IgD-negative memory B cell (primary cell): ENCODE data around the gene FAAP100. TPM values are rescaled to one million over a fixed set of nuclear protein-coding genes. Genes with fewer than 3 reads are reported as not detected.

Source experiments
- H3K27ac Mint-ChIP-seq, 3 donors: one replicate each; pipeline ENCODE4 v1.8.0; 2020 to 2022; ENCODE audit warnings: mild to moderate bottlenecking in 3 of 3, mixed read lengths in 3 of 3, moderate library complexity in 1 of 3
- H3K27me3 Mint-ChIP-seq: one replicate; pipeline ENCODE4 v1.8.0; 2021; ENCODE audit warnings: mixed read lengths
- H3K36me3 Mint-ChIP-seq: one replicate; pipeline ENCODE4 v1.8.0; 2020; ENCODE audit warnings: mild to moderate bottlenecking, mixed read lengths
- H3K4me1 Mint-ChIP-seq, 3 donors: one replicate each; pipeline ENCODE4 v1.8.0; 2020 to 2022; ENCODE audit warnings: mixed read lengths in 3 of 3, mild to moderate bottlenecking in 1 of 3
- H3K4me3 Mint-ChIP-seq, 4 donors: one replicate each; pipeline ENCODE4 v1.8.0; 2020 to 2022; ENCODE audit warnings: mild to moderate bottlenecking in 4 of 4, mixed read lengths in 4 of 4, moderate library complexity in 3 of 4
- H3K9me3 Mint-ChIP-seq, 3 donors: one replicate each; pipeline ENCODE4 v1.8.0; 2020 to 2021; ENCODE audit warnings: mixed read lengths in 3 of 3, mild to moderate bottlenecking in 1 of 3
- polyA plus RNA-seq: library from polyadenylated mRNA; unstranded; fragments of 300-500 nt; fragmentation: Illumina TruSeq; gene quantifications from one replicate; pipeline ENCODE4 v1.2.3, GENCODE V29; 2021

Gene FAAP100
- polyA plus RNA-seq, 1 donor from 2014 or later: 25.6 TPM

DNA sequence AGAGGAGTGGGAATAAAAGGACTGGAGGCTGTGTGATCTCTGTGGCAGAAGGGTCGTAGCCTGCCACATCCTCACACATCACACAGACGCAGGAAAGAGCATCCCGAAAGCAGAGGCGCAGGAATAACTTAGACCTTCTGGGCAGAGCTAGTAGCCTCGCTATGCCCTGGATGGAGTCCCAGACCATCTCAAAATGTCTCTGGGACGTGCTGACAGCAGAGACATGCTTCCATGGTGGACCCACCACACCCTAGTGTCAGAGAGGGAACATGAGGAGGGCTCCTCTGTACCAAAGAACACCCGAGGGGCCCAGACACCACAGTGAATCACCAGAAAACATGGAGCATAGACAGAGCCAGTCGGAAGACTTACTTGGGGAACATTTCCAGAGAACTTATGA is 29.6 kb upstream of the FAAP100 start:
- Mint-ChIP-seq H3K36me3 (peaks cover 10% of the 10 kb centered on the region), H3K9me3 (no peaks in the 10 kb centered on the region), H3K4me1 (peaks cover 0 to 5% (median 0%) of the 10 kb centered on the region in 3 donors), H3K27me3 (no peaks in the 10 kb centered on the region), H3K4me3 (no peak overlapping the region), H3K27ac (no peak overlapping the region)

DNA sequence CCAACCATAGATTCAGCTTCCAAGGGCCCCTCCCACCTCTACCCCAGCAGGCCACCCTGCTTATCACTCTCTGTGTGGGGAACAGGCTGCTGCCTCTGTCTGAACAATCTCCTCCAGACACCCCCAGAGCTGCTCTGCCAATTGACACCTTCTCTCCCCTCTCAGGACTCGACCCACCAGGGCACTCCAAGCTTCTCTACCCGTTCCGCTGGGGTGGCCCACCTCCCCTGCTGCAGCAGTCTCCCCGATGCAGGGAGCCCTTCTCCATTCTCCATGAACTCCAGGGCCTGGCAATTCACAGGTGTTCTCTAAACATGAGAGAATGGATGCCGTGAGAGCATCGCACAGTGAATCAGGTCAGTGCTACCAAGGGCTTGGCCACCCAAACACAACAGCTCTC is 28.3 kb upstream of the FAAP100 start:
- Mint-ChIP-seq H3K27me3 (no peaks in the 10 kb centered on the region), H3K4me1 (peaks cover 0 to 5% (median 3%) of the 10 kb centered on the region in 3 donors), H3K27ac (peak overlapping the region in 1 of 3 donors; percentile 53), H3K9me3 (no peaks in the 10 kb centered on the region), H3K36me3 (peaks cover 7% of the 10 kb centered on the region), H3K4me3 (no peak overlapping the region)

DNA sequence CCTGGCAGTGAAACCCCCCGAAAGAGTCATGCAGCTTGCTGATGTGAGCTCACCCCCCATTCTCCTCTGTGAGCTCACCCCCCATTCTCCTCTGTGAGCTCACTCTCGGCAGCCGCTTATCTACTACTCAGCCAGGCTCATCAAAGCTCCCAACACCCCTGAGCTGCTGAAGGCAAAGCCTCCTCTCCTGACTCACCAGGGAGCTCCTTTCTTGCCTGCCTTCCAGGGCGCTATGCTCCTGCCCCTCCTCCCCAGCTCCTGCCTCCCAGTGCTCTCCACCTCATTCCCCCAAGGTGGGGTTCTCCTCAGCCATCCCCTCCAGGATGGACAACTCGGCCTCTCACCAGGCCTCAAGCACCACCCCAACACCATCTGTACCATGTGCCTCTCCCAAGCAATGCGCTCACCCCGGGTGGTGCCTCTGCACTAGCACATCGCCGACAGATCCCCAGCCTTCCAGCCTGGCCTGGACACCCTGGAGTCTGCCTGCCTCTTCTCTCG is 27.7 kb upstream of the FAAP100 start:
- Mint-ChIP-seq H3K9me3 (no peaks in the 10 kb centered on the region), H3K27ac (peak overlapping the region in 1 of 3 donors; percentile 64), H3K36me3 (peaks cover 7% of the 10 kb centered on the region), H3K4me1 (peaks cover 0 to 5% (median 3%) of the 10 kb centered on the region in 3 donors), H3K27me3 (no peaks in the 10 kb centered on the region), H3K4me3 (no peak overlapping the region)

DNA sequence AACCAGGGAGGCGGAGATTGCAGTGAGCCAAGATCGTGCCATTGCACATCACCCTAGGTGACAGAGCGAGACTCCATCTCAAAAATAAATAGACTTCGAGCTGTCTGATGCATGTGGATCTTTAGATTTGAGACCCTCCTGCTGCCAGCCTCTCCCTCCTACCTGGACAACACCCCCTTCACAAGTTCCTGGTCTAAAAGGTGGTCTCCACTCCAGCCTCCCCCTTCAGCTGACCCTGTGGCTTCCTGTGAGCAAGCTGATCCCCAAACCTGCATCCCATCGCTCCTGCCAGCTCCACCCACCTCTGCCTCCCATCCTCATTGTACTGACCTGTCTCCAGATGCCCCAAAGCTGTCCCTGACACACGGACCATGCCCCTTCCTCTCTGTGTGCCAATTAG is 27.1 kb upstream of the FAAP100 start:
- Mint-ChIP-seq H3K4me3 (no peak overlapping the region), H3K27ac (peak overlapping the region in 1 of 3 donors; percentile 64), H3K36me3 (peaks cover 7% of the 10 kb centered on the region)

DNA sequence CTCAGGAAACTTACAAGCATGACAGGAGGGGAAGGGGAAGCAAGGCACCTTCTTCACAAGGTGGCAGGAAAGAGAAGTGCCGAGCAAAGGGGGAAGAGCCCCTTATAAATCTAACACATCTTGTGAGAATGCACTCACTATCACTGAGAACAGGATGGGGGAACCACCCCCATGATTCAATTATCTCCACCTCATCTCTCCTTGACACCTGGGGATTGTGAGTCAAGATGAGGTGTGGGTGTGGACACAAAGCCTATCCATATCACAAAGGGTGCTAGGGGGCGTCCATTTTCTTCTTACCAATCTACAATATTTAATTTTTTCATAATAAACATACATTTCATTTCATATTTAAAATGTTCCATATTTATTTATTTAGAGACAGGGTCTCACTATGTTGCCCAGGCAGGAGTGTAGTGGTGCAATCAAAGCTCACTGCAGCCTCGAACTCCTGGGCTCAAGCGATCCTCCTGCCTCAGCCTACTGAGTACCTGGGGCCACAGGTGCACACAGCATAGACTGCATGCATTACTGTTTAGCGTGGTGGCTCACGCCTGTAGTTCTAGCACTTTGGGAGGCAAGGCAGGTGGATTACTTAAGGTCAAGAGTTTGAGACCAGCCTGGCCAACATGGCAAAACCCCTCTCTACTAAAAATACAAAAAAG is 26.5 kb upstream of the FAAP100 start:
- Mint-ChIP-seq H3K36me3 (peaks cover 5% of the 10 kb centered on the region), H3K9me3 (no peaks in the 10 kb centered on the region), H3K4me3 (no peak overlapping the region), H3K27ac (no peak overlapping the region), H3K4me1 (peaks cover 0 to 5% (median 3%) of the 10 kb centered on the region in 3 donors), H3K27me3 (no peaks in the 10 kb centered on the region)

More for the DNA sequence above, 27.1 kb upstream of the FAAP100 start:
- Mint-ChIP-seq H3K9me3 (no peaks in the 10 kb centered on the region), H3K27me3 (no peaks in the 10 kb centered on the region), H3K4me1 (peaks cover 0 to 5% (median 3%) of the 10 kb centered on the region in 3 donors)

DNA sequence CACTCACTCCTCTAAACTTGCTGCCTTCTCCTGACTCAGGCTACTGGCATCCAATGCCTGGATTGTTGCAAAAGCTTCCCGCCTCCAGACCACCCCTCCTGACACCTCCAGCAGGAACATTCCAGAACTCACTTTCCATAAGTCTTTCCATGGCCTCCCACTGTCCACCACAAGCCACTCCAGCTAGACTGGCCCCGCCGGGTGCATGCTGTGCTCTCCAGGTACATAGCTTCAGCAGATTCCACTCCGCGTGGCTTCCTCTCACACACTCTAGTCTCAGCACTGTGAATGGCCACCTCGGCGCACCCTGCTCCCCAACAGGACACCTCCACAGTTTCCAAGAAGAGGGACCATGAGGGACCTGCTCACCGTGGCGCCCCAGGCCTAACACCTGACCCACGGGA is 25.9 kb upstream of the FAAP100 start:
- H3K27me3 Mint-ChIP-seq: no peaks in the 10 kb centered on the region
- H3K9me3 Mint-ChIP-seq: no peaks in the 10 kb centered on the region
- peak overlapping the region in 1 of 3 donors; percentile 76 for H3K27ac Mint-ChIP-seq
- peaks cover 2% of the 10 kb centered on the region for H3K36me3 Mint-ChIP-seq
- H3K4me1 Mint-ChIP-seq: peaks cover 0 to 5% (median 3%) of the 10 kb centered on the region in 3 donors
- peak overlapping the region in 1 of 4 donors; percentile 65 for H3K4me3 Mint-ChIP-seq

DNA sequence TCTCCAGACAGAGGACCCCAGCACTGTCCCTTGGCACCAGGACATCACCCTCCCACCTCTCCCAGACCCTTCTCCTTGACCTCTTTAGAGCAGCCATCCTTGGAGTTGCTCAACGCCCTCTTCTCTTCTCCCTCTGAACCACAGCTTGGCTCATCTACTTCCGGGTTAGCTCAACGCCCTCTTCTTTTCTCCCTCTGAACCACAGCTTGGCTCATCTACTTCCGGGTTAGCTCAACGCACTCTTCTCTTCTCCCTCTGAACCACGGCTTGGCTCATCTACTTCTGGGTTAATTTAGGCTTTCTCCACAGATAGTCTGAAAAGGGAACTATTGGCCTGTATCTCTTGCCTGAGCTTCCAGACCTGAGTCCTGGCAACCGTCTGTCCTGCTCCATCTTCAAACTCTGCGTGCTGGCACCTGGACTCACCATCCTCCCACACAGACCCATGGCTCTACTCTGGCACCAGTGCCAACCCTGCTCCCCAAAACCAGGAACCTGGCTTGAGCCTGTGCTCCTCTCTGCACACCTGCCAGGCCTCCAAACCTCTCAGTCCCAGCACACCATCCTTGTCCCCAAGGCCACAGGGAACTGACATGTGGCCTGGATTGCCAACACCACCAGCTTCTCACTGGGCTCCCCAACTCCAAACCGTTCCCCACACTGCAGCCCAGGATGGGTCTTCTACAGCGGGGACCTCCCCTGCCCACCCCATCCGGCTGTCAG is 25.3 kb upstream of the FAAP100 start:
- Mint-ChIP-seq H3K4me3 (peak overlapping the region in 1 of 4 donors; percentile 65), H3K9me3 (no peaks in the 10 kb centered on the region), H3K4me1 (peaks cover 0 to 5% (median 3%) of the 10 kb centered on the region in 3 donors), H3K27ac (peak overlapping the region in 1 of 3 donors; percentile 76), H3K36me3 (peaks cover 2% of the 10 kb centered on the region), H3K27me3 (no peaks in the 10 kb centered on the region)

DNA sequence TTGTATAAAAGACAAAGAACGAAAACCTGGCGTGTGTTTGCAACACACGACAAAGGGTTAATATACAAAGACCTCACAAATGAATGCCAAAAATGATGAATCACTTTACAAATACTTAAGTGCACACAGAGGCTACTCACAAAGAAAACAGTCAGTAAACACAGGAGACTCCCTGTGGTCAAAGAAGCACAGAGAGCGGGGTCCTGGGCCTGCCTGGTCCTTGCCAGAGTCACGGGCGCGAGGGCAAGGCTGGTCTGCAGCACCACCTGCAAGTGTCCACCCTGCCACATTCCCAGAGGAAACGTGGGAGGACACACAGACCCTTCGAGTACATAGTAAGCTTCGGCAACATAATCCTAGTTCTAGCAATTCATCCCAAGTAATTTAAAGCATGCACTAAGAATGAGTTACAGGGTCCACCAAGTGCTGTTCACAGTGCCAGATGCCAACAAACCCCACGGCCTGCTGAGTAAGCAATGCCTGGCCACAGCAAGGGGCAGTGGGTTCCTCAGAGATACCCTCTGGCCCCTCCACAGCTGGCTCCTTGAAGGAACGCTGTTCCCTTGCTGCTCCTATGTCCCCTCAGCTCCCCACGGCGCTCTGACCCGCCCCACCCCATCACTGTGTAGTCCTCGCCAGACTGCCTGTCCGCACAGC is 24.6 kb upstream of the FAAP100 start:
- no peaks in the 10 kb centered on the region for H3K9me3 Mint-ChIP-seq

DNA sequence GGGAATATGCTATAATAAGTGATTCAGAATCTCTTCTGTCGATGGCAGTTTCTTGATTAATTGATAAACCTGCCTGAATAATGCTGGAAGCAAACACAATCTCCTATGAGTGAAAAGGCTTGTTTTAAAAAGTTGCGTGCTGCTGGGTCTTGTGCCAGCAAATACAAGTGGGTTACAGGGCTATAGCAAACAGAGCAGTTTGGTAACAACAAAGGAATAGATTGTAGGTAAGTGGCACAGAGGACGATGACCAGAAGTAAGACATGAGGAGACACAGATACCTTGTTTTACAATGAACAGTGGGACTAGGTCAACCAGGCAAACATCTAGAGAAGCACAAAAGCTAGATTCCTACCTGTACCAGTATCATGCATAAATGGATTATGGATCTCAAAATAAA is 23.7 kb upstream of the FAAP100 start:
- H3K4me1 Mint-ChIP-seq: peaks cover 0 to 5% (median 3%) of the 10 kb centered on the region in 3 donors
- no peak overlapping the region for H3K4me3 Mint-ChIP-seq
- no peaks in the 10 kb centered on the region for H3K27me3 Mint-ChIP-seq
- no peaks in the 10 kb centered on the region for H3K9me3 Mint-ChIP-seq
- H3K27ac Mint-ChIP-seq: no peak overlapping the region
- H3K36me3 Mint-ChIP-seq: peaks cover 2% of the 10 kb centered on the region

More for the DNA sequence above, 24.6 kb upstream of the FAAP100 start:
- no peaks in the 10 kb centered on the region for H3K27me3 Mint-ChIP-seq
- H3K36me3 Mint-ChIP-seq: peaks cover 2% of the 10 kb centered on the region
- no peak overlapping the region for H3K27ac Mint-ChIP-seq
- no peak overlapping the region for H3K4me3 Mint-ChIP-seq
- H3K4me1 Mint-ChIP-seq: peaks cover 0 to 5% (median 3%) of the 10 kb centered on the region in 3 donors

DNA sequence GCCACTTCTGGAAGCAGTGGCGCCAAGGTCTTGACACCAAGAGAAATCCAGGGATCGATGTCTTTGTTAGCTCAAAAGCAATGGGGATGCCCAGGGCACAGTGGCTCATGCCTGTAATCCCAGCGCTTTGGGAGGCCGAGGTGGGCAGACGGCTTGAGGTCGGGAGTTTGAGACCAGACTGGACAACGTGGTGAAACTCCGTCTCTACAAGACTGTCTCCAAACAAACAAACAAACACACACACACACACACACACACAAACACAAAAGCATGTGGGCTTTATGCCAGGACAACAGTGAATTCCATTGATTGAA is 22.4 kb upstream of the FAAP100 start:
- H3K27ac Mint-ChIP-seq: peak overlapping the region in 1 of 3 donors; percentile 47
- H3K27me3 Mint-ChIP-seq: no peaks in the 10 kb centered on the region
- peaks cover 2% of the 10 kb centered on the region for H3K36me3 Mint-ChIP-seq
- H3K4me3 Mint-ChIP-seq: no peak overlapping the region
- peaks cover 0 to 5% (median 3%) of the 10 kb centered on the region in 3 donors for H3K4me1 Mint-ChIP-seq
- H3K9me3 Mint-ChIP-seq: no peaks in the 10 kb centered on the region

DNA sequence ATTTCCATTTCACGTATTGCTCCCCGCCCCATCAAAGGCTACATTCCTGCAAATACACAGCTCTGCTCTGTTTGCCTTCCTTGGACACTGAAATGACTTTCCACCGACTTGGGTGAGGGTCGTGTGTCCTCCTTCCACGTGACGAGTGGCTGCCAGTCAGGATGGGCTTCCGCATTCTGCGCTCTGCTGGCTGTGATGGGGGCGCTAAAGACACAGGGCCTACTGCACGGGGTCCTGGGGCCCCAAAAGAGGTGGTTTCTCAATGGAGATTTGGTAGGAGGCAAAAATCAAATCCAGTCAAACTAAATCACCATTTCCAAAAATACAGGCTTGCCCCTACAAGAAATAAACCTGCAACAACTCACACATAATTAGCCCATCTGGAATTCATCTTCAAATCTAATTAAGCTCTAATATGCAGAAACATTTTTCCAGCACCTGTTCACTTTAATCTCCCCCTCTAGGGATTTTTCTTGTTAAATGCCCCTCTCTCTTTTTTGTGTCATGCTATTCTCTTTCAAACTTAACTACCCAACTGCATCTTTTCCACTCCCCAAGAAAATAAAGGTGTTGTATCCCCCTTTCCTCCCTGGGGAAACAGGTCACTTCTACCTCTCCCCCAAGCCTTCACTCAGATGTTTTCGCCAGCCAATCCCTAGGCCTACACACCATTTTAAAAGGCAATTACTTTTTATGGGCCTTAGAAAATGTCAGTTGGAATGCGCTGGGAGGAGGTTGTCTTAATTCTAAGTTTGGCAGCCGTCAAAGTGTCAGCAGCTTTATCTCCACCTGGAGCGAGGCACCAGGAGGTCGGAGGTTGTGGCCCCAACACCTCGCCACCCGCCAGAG is 21.9 kb upstream of the FAAP100 start:
- Mint-ChIP-seq H3K9me3 (no peaks in the 10 kb centered on the region), H3K27ac (peak overlapping the region in 1 of 3 donors; percentile 47), H3K36me3 (no peaks in the 10 kb centered on the region), H3K27me3 (no peaks in the 10 kb centered on the region), H3K4me1 (peaks cover 0 to 5% (median 3%) of the 10 kb centered on the region in 3 donors), H3K4me3 (no peak overlapping the region)

DNA sequence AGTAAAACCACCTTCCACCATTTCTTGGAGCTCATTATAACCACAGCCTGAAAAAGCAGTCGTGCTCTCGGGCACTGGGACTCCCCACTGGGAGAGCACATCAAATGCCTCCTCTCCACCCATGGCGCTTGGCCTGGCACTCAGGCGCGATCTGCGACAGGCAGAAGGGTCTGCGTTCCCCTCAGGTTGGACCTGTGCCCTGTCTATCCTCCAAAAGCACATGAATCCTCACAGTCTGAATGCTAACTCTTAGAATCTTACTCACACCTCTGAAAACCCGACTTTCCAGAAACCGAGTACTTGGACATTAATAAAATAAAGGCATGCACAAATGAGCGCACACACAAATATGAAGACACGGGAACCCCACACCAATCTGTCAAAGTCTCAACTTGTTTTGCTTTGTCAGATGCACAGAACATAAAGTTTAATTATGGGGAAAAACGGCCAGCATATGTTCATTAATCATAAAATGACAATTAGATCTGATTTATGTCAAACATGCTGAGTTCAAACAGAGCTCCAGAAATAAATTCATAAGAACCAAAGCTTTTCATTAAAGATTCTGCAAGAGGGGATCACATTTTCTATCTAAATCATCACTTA is 20.5 kb upstream of the FAAP100 start:
- Mint-ChIP-seq H3K36me3 (no peaks in the 10 kb centered on the region), H3K9me3 (no peaks in the 10 kb centered on the region), H3K27me3 (no peaks in the 10 kb centered on the region), H3K27ac (no peak overlapping the region), H3K4me3 (no peak overlapping the region), H3K4me1 (peaks cover 0 to 5% (median 2%) of the 10 kb centered on the region in 3 donors)

DNA sequence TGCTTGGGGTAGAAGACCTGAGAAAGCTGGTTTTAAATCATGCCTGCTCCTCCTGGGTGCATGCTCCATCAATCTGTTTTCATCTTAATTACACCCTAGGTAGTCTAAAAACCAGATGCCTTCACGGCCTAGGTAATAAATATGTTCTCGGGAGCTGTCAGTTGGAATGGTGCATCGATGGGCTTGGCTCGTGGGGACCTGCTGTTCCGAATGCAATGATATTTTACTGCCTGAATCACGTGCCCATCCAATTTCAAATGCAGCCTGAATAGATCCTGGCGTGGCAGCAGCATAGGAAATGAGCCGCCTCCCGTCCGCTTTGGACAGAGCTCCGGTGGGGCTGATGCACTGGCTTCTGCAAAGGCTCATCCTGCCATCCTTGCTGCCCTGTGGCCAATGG is 18.8 kb upstream of the FAAP100 start:
- Mint-ChIP-seq H3K4me3 (no peak overlapping the region), H3K4me1 (peaks cover 0 to 5% (median 0%) of the 10 kb centered on the region in 3 donors), H3K27ac (no peak overlapping the region), H3K36me3 (no peaks in the 10 kb centered on the region), H3K9me3 (no peaks in the 10 kb centered on the region), H3K27me3 (no peaks in the 10 kb centered on the region)

DNA sequence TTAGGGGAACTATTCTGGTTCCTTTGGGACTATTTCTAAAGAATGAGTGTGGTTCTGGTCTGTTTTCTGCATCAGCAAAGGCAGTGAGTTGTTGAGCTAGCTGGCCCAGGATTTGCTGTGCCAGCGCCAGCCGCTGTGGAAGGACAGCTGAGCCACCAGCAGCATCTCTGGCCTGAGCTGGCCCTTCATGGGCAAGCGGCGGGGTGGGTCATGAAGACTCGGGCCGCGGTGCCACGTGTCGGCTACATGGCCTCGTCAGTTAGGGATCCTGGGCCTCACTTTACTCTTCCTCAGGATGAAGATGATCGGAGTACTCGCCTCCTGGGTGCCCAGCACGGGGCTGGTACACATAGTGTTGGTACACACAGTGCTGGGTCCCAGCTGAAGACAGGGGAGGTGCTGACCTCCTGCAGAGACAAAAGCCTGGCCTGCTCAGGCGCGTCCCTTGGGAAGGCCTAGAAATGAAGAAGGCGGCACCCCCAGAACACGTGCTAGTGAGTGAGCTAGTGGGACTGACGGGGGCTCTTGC is 17.9 kb upstream of the FAAP100 start:
- Mint-ChIP-seq H3K9me3 (no peaks in the 10 kb centered on the region), H3K27ac (no peak overlapping the region), H3K27me3 (no peaks in the 10 kb centered on the region), H3K4me3 (no peak overlapping the region), H3K4me1 (peaks cover 0 to 4% (median 0%) of the 10 kb centered on the region in 3 donors), H3K36me3 (no peaks in the 10 kb centered on the region)
